ENCODE data around the gene YJU2.
A peak's percentile ranks its signal among the peaks of the same experiment; 100 is the strongest.
"Not testable (repeated sequence)": the region's sequence is repeated elsewhere in the genome, so short reads cannot be mapped to it uniquely, and the experiment has no call there.

Gene YJU2

GRCh38 chr19:4246767-4247593, at the start of gene YJU2:
YJU2 (plus strand) TSS chr19:4247080; CDS start chr19:4247147, 67 bp downstream.
- DNase-seq (ENCODE audit: low read depth, low spot score), result peak; percentile 99

GRCh38 chr19:4197228-4197624, 49.7 kb upstream of the YJU2 start:
- no peak for DNase-seq (ENCODE audit: low read depth, low spot score)

- DNase-seq (ENCODE audit: low read depth, low spot score), result no peak
Observed at GRCh38 chr19:4197625-4198466, 49.0 kb upstream of the YJU2 start.

- DNase-seq (ENCODE audit: low read depth, low spot score), result no peak
Observed at GRCh38 chr19:4198467-4199126, 48.3 kb upstream of the YJU2 start.

GRCh38 chr19:4199699-4200293, 47.1 kb upstream of the YJU2 start:
- no peak for DNase-seq (ENCODE audit: low read depth, low spot score)

- DNase-seq (ENCODE audit: low read depth, low spot score), result no peak
Observed at GRCh38 chr19:4200940-4201542, 45.8 kb upstream of the YJU2 start.

- DNase-seq (ENCODE audit: low read depth, low spot score), result no peak
Observed at GRCh38 chr19:4201798-4202197, 45.1 kb upstream of the YJU2 start.

GRCh38 chr19:4206818-4207484, 39.9 kb upstream of the YJU2 start:
- DNase-seq (ENCODE audit: low read depth, low spot score), result no peak

- no peak for DNase-seq (ENCODE audit: low read depth, low spot score)
Observed at GRCh38 chr19:4208385-4209094, 38.3 kb upstream of the YJU2 start.

- no peak for DNase-seq (ENCODE audit: low read depth, low spot score)
Observed at GRCh38 chr19:4210166-4210731, 36.6 kb upstream of the YJU2 start.

- DNase-seq (ENCODE audit: low read depth, low spot score), result no peak
Observed at GRCh38 chr19:4213116-4213515, 33.8 kb upstream of the YJU2 start.

- DNase-seq (ENCODE audit: low read depth, low spot score), result no peak
Observed at GRCh38 chr19:4215807-4216206, 31.1 kb upstream of the YJU2 start.

GRCh38 chr19:4216846-4217245, 30.0 kb upstream of the YJU2 start:
- DNase-seq (ENCODE audit: low read depth, low spot score), result no peak

- DNase-seq (ENCODE audit: low read depth, low spot score), result no peak
Observed at GRCh38 chr19:4217429-4218264, 29.2 kb upstream of the YJU2 start.

- DNase-seq (ENCODE audit: low read depth, low spot score), result not testable (repeated sequence)
Observed at GRCh38 chr19:4218523-4218922, 28.4 kb upstream of the YJU2 start.

GRCh38 chr19:4220188-4220587, 26.7 kb upstream of the YJU2 start:
- DNase-seq (ENCODE audit: low read depth, low spot score), result no peak

GRCh38 chr19:4224470-4224869, 22.4 kb upstream of the YJU2 start:
- DNase-seq (ENCODE audit: low read depth, low spot score), result no peak

GRCh38 chr19:4225885-4226284, 21.0 kb upstream of the YJU2 start:
- DNase-seq (ENCODE audit: low read depth, low spot score), result no peak

GRCh38 chr19:4227771-4228170, 19.1 kb upstream of the YJU2 start:
- DNase-seq (ENCODE audit: low read depth, low spot score), result no peak
